ENCODE measurements around the gene SP2.

GRCh38 chr17:47862621-47863440 lies 33.2 kb upstream of the SP2 start:
- TF ChIP-seq POLR2A (IDR thresholded peaks at IDR 0.05) (no peak), CTCF (IDR thresholded peaks at IDR 0.05 in 8 of 11, conservative IDR thresholded peaks at IDR 0.05 in 3 of 11) (no peak)

Measured in spleen (tissue), 7 donors.